WTC11 (cell line): ENCODE data around the gene SPTLC3. TPM values are rescaled to one million over a fixed set of nuclear protein-coding genes. Genes with fewer than 3 reads are reported as not detected.

Experiments used
- ATAC-seq: fragments of 200-7000 bp; cut with Tn5 transposase; 2 replicates; pipeline ENCODE4 v1.10.0; 2021; ENCODE audit warnings: mild to moderate bottlenecking, moderate library complexity
- CTCF ChIA-PET: fragments of 300-600 bp; sonication (Branson Sonifier 250); formaldehyde crosslinking; loops from one replicate; lab custom pipeline; 2021; ENCODE audit warnings: antibody characterized with exemption; lab: Charles Lee
- POLR2A ChIA-PET: fragments of 350-600 bp; sonication (Branson Sonifier 250); formaldehyde crosslinking; loops from one replicate; lab custom pipeline; 2021; ENCODE audit warnings: antibody characterized with exemption; lab: Charles Lee
- DNase-seq: peaks from one replicate; pipeline ENCODE4 v3.0.0; 2021; ENCODE audit warnings: low spot score
- H3K27ac Mint-ChIP-seq: 2 replicates; pipeline ENCODE4 v1.8.0; 2021; ENCODE audit warnings: mixed read lengths
- H3K27me3 Mint-ChIP-seq: 2 replicates; pipeline ENCODE4 v1.8.0; 2021; ENCODE audit warnings: low read depth, mild to moderate bottlenecking, moderate library complexity, mixed read lengths
- H3K36me3 Mint-ChIP-seq: 2 replicates; pipeline ENCODE4 v1.8.0; 2021; ENCODE audit warnings: mixed read lengths
- H3K4me1 Mint-ChIP-seq: 2 replicates; pipeline ENCODE4 v1.8.0; 2022; ENCODE audit warnings: mixed read lengths
- H3K4me3 Mint-ChIP-seq: 2 replicates; pipeline ENCODE4 v1.8.0; 2021; ENCODE audit warnings: mild to moderate bottlenecking, moderate library complexity, mixed read lengths
- H3K9me3 Mint-ChIP-seq: 2 replicates; pipeline ENCODE4 v1.8.0; 2021; ENCODE audit warnings: mixed read lengths
- CTCF ChIP-seq: fragments of 200-600 bp; IDR thresholded peaks from 2 replicates; pipeline ENCODE4 v1.8.0; 2022; ENCODE audit warnings: antibody characterized with exemption
- E2F5 ChIP-seq: sonication (generic); formaldehyde crosslinking; IDR thresholded peaks from 2 replicates; pipeline ENCODE4 v1.8.1; 2022; ENCODE audit warnings: mild to moderate bottlenecking, moderate library complexity, missing genetic modification reagents
- FOXP1 ChIP-seq: sonication (generic); formaldehyde crosslinking; IDR thresholded peaks from 2 replicates; pipeline ENCODE4 v1.8.0; 2022; ENCODE audit warnings: missing genetic modification reagents, mild to moderate bottlenecking, moderate library complexity, borderline replicate concordance
- GABPB1 ChIP-seq: sonication (generic); formaldehyde crosslinking; IDR thresholded peaks from 2 replicates; pipeline ENCODE4 v1.8.1; 2023; ENCODE audit warnings: mild to moderate bottlenecking, missing genetic modification reagents
- GRHL2 ChIP-seq: fragments of 250-450 bp; sonication (Bioruptor Pico); IDR thresholded peaks from 2 replicates; pipeline ENCODE4 v1.8.0; 2022; ENCODE audit warnings: mild to moderate bottlenecking, moderate library complexity; ENCODE audit not compliant: insufficient replicate concordance, severe bottlenecking
- HMGXB4 ChIP-seq: sonication (generic); formaldehyde crosslinking; IDR thresholded peaks from 2 replicates; pipeline ENCODE4 v1.8.1; 2023; ENCODE audit warnings: mild to moderate bottlenecking, moderate library complexity, missing genetic modification reagents
- JUN ChIP-seq: sonication (generic); formaldehyde crosslinking; IDR thresholded peaks from 2 replicates; pipeline ENCODE4 v1.8.0; 2023; ENCODE audit warnings: mild to moderate bottlenecking, missing genetic modification reagents
- KAT7 ChIP-seq: sonication (generic); formaldehyde crosslinking; IDR thresholded peaks from 2 replicates; pipeline ENCODE4 v1.8.1; 2023; ENCODE audit warnings: missing genetic modification reagents, mild to moderate bottlenecking, borderline replicate concordance
- MXD4 ChIP-seq: fragments of 250-450 bp; sonication (Bioruptor Pico); IDR thresholded peaks from 2 replicates; pipeline ENCODE4 v1.8.0; 2021; ENCODE audit warnings: mild to moderate bottlenecking, moderate library complexity, borderline replicate concordance
- MYBL2 ChIP-seq: sonication (generic); formaldehyde crosslinking; IDR thresholded peaks from 2 replicates; pipeline ENCODE4 v1.8.1; 2023; ENCODE audit warnings: mild to moderate bottlenecking, moderate library complexity, missing genetic modification reagents
- NFE2L1 ChIP-seq: sonication (generic); formaldehyde crosslinking; IDR thresholded peaks from 2 replicates; pipeline ENCODE4 v1.8.1; 2023; ENCODE audit warnings: missing genetic modification reagents
- NR1H2 ChIP-seq: sonication (generic); formaldehyde crosslinking; IDR thresholded peaks from 2 replicates; pipeline ENCODE4 v1.9.0; 2021; ENCODE audit warnings: mild to moderate bottlenecking, moderate library complexity, missing genetic modification reagents
- RELA ChIP-seq: sonication (generic); formaldehyde crosslinking; IDR thresholded peaks from 2 replicates; pipeline ENCODE4 v1.8.1; 2022; ENCODE audit warnings: missing genetic modification reagents, mild to moderate bottlenecking, borderline replicate concordance
- TCF7 ChIP-seq: sonication (generic); formaldehyde crosslinking; IDR thresholded peaks from 2 replicates; pipeline ENCODE4 v1.8.0; 2022; ENCODE audit warnings: mild to moderate bottlenecking, low read depth, missing genetic modification reagents, moderate library complexity
- ZNF138 ChIP-seq: sonication (generic); formaldehyde crosslinking; conservative IDR thresholded peaks from 2 replicates; pipeline ENCODE4 v1.8.1; 2022; ENCODE audit warnings: mild to moderate bottlenecking, moderate library complexity, missing genetic modification reagents
- ZNF263 ChIP-seq: sonication (generic); formaldehyde crosslinking; IDR thresholded peaks from 2 replicates; pipeline ENCODE4 v1.8.1; 2022; ENCODE audit warnings: low read depth, mild to moderate bottlenecking, moderate library complexity, missing genetic modification reagents
- ZNF416 ChIP-seq: fragments of 250-450 bp; sonication (Bioruptor Pico); IDR thresholded peaks from 2 replicates; pipeline ENCODE4 v1.9.0; 2021; ENCODE audit warnings: mild to moderate bottlenecking, inconsistent platforms
- total RNA-seq: library from RNA; stranded (reverse); gene quantifications from 3 replicates; pipeline ENCODE4 v1.2.3, GENCODE V29; 2021
- TF ChIP-seq, protein P1 (sequence below): sonication (generic); formaldehyde crosslinking; IDR thresholded peaks from 2 replicates; pipeline ENCODE4 v1.8.0; 2023; ENCODE audit warnings: missing genetic modification reagents, mild to moderate bottlenecking, borderline replicate concordance
- TF ChIP-seq, protein P2 (sequence below): sonication (generic); formaldehyde crosslinking; IDR thresholded peaks from 2 replicates; pipeline ENCODE4 v1.8.1; 2023; ENCODE audit warnings: mild to moderate bottlenecking, missing genetic modification reagents, moderate library complexity
- TF ChIP-seq, protein P3 (sequence below): sonication (generic); formaldehyde crosslinking; IDR thresholded peaks from 2 replicates; pipeline ENCODE4 v1.8.1; 2022; ENCODE audit warnings: low read depth, mild to moderate bottlenecking, moderate library complexity, missing genetic modification reagents, borderline replicate concordance
- TF ChIP-seq, protein P4 (sequence below): fragments of 250-450 bp; sonication (Bioruptor Pico); IDR thresholded peaks from 2 replicates; pipeline ENCODE4 v1.9.0; 2021; ENCODE audit warnings: mild to moderate bottlenecking

SPTLC3 gene
- total RNA-seq, 1 experiment from 2014 or later = 0.13 TPM

GRCh38 chr20:13125486-13125885, 116.7 kb downstream of the SPTLC3 start (continued):
- TF ChIP-seq, protein P1, sequence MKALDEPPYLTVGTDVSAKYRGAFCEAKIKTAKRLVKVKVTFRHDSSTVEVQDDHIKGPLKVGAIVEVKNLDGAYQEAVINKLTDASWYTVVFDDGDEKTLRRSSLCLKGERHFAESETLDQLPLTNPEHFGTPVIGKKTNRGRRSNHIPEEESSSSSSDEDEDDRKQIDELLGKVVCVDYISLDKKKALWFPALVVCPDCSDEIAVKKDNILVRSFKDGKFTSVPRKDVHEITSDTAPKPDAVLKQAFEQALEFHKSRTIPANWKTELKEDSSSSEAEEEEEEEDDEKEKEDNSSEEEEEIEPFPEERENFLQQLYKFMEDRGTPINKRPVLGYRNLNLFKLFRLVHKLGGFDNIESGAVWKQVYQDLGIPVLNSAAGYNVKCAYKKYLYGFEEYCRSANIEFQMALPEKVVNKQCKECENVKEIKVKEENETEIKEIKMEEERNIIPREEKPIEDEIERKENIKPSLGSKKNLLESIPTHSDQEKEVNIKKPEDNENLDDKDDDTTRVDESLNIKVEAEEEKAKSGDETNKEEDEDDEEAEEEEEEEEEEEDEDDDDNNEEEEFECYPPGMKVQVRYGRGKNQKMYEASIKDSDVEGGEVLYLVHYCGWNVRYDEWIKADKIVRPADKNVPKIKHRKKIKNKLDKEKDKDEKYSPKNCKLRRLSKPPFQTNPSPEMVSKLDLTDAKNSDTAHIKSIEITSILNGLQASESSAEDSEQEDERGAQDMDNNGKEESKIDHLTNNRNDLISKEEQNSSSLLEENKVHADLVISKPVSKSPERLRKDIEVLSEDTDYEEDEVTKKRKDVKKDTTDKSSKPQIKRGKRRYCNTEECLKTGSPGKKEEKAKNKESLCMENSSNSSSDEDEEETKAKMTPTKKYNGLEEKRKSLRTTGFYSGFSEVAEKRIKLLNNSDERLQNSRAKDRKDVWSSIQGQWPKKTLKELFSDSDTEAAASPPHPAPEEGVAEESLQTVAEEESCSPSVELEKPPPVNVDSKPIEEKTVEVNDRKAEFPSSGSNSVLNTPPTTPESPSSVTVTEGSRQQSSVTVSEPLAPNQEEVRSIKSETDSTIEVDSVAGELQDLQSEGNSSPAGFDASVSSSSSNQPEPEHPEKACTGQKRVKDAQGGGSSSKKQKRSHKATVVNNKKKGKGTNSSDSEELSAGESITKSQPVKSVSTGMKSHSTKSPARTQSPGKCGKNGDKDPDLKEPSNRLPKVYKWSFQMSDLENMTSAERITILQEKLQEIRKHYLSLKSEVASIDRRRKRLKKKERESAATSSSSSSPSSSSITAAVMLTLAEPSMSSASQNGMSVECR (CRISPR knock-in tag) = no peak
- no peak for TF ChIP-seq RELA (CRISPR knock-in tag)
- no peak for TF ChIP-seq GABPB1 (CRISPR knock-in tag)
- no peak for TF ChIP-seq ZNF263 (CRISPR knock-in tag)
- TF ChIP-seq E2F5 (CRISPR knock-in tag) = no peak
- TF ChIP-seq HMGXB4 (CRISPR knock-in tag) = no peak
- TF ChIP-seq TCF7 (CRISPR knock-in tag) = no peak

GRCh38 chr20:13128173-13128572, 119.4 kb downstream of the SPTLC3 start:
- no peak overlapping the region for H3K4me3 Mint-ChIP-seq
- H3K27ac Mint-ChIP-seq = no peak overlapping the region
- ATAC-seq = no peak
- POLR2A ChIA-PET = no interaction called here
- no peaks in the 10 kb centered on the region; the same call in 1 of the 2 replicates for H3K27me3 Mint-ChIP-seq
- H3K36me3 Mint-ChIP-seq = no peaks in the 10 kb centered on the region
- H3K4me1 Mint-ChIP-seq = no peaks in the 10 kb centered on the region
- H3K9me3 Mint-ChIP-seq = peaks cover 8% of the 10 kb centered on the region
- CTCF ChIA-PET = no interaction called here
- DNase-seq = no peak
- no peak for TF ChIP-seq E2F5 (CRISPR knock-in tag)
- TF ChIP-seq GRHL2 (CRISPR knock-in tag) = no peak
- no peak for TF ChIP-seq CTCF
- TF ChIP-seq KAT7 (CRISPR knock-in tag) = no peak
- TF ChIP-seq NFE2L1 (CRISPR knock-in tag) = no peak
- no peak for TF ChIP-seq MXD4
- no peak for TF ChIP-seq ZNF138 (CRISPR knock-in tag)
- TF ChIP-seq ZNF416 (CRISPR knock-in tag) = no peak
- no peak for TF ChIP-seq JUN (CRISPR knock-in tag)
- TF ChIP-seq MYBL2 (CRISPR knock-in tag) = no peak
- TF ChIP-seq, protein P2, sequence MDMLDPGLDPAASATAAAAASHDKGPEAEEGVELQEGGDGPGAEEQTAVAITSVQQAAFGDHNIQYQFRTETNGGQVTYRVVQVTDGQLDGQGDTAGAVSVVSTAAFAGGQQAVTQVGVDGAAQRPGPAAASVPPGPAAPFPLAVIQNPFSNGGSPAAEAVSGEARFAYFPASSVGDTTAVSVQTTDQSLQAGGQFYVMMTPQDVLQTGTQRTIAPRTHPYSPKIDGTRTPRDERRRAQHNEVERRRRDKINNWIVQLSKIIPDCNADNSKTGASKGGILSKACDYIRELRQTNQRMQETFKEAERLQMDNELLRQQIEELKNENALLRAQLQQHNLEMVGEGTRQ (CRISPR knock-in tag) = no peak
- TF ChIP-seq, protein P3, sequence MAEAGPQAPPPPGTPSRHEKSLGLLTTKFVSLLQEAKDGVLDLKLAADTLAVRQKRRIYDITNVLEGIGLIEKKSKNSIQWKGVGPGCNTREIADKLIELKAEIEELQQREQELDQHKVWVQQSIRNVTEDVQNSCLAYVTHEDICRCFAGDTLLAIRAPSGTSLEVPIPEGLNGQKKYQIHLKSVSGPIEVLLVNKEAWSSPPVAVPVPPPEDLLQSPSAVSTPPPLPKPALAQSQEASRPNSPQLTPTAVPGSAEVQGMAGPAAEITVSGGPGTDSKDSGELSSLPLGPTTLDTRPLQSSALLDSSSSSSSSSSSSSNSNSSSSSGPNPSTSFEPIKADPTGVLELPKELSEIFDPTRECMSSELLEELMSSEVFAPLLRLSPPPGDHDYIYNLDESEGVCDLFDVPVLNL (CRISPR knock-in tag) = no peak
- TF ChIP-seq NR1H2 (CRISPR knock-in tag) = no peak
- no peak for TF ChIP-seq FOXP1 (CRISPR knock-in tag)
- TF ChIP-seq, protein P4, sequence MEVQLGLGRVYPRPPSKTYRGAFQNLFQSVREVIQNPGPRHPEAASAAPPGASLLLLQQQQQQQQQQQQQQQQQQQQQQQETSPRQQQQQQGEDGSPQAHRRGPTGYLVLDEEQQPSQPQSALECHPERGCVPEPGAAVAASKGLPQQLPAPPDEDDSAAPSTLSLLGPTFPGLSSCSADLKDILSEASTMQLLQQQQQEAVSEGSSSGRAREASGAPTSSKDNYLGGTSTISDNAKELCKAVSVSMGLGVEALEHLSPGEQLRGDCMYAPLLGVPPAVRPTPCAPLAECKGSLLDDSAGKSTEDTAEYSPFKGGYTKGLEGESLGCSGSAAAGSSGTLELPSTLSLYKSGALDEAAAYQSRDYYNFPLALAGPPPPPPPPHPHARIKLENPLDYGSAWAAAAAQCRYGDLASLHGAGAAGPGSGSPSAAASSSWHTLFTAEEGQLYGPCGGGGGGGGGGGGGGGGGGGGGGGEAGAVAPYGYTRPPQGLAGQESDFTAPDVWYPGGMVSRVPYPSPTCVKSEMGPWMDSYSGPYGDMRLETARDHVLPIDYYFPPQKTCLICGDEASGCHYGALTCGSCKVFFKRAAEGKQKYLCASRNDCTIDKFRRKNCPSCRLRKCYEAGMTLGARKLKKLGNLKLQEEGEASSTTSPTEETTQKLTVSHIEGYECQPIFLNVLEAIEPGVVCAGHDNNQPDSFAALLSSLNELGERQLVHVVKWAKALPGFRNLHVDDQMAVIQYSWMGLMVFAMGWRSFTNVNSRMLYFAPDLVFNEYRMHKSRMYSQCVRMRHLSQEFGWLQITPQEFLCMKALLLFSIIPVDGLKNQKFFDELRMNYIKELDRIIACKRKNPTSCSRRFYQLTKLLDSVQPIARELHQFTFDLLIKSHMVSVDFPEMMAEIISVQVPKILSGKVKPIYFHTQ (CRISPR knock-in tag) = no peak
